SH-SY5Y (cell line): ENCODE results near the gene RPS6KA4.

Experiments used
- GATA2 ChIP-seq: IDR thresholded peaks from 2 replicates; pipeline ENCODE4 v1.6.1; 2011; ENCODE audit warnings: mild to moderate bottlenecking, low read depth, low read length
- GATA3 ChIP-seq: IDR thresholded peaks from 2 replicates; pipeline ENCODE4 v1.6.1; 2011; ENCODE audit warnings: low read depth, mild to moderate bottlenecking, low read length, moderate library complexity

DNA sequence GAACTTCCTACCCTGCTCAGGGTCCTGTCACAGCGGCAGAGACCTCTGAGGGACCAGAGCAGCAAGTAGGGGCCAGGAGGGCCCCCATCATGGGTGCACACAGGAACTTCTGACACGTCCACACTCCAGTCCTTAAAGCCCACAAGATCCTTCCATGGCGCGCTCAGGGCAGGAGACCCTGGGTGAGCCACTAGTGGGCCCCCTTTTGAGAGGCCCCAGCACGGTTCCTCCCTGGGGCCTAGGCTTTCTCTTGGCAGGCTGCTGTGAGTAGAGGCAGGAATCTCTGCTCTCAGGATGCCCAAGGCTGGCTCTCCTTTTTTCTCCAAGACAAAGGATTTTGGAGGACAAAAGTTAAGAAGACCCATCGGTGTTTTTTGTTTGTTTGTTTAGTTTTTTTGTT, 22.4 kb downstream of the RPS6KA4 start:
- no peak for TF ChIP-seq GATA3
- no peak for TF ChIP-seq GATA2
